Measurements from ENCODE around the gene THRB.

THRB gene

GRCh38 chr3:24181256-24181655 lies 313.4 kb downstream of the THRB start:
- DNase-seq (ENCODE audit: low spot score), result no peak

- DNase-seq (ENCODE audit: low spot score), result no peak
Observed at GRCh38 chr3:24180616-24181015, 314.0 kb downstream of the THRB start.

GRCh38 chr3:24177201-24177600 lies 317.4 kb downstream of the THRB start:
- no peak for DNase-seq (ENCODE audit: low spot score)

- no peak for DNase-seq (ENCODE audit: low spot score)
Observed at GRCh38 chr3:24174614-24175013, 320.0 kb downstream of the THRB start.

- no peak for DNase-seq (ENCODE audit: low spot score)
Observed at GRCh38 chr3:24168977-24169376, 325.7 kb downstream of the THRB start.

GRCh38 chr3:24167429-24167828 lies 327.2 kb downstream of the THRB start:
- DNase-seq (ENCODE audit: low spot score), result no peak

GRCh38 chr3:24166515-24166914 lies 328.1 kb downstream of the THRB start:
- no peak for DNase-seq (ENCODE audit: low spot score)

GRCh38 chr3:24165603-24165982 lies 329.1 kb downstream of the THRB start:
- DNase-seq (ENCODE audit: low spot score), result no peak

GRCh38 chr3:24164967-24165602 lies 329.6 kb downstream of the THRB start:
- no peak for DNase-seq (ENCODE audit: low spot score)

- no peak for DNase-seq (ENCODE audit: low spot score)
Observed at GRCh38 chr3:24162929-24163328, 331.7 kb downstream of the THRB start.

- no peak for DNase-seq (ENCODE audit: low spot score)
Observed at GRCh38 chr3:24161841-24162240, 332.8 kb downstream of the THRB start.

GRCh38 chr3:24160424-24161095 lies 334.1 kb downstream of the THRB start:
- no peak for DNase-seq (ENCODE audit: low spot score)

GRCh38 chr3:24158761-24159454 lies 335.7 kb downstream of the THRB start:
- DNase-seq (ENCODE audit: low spot score), result no peak

GRCh38 chr3:24157106-24157505 lies 337.5 kb downstream of the THRB start:
- no peak for DNase-seq (ENCODE audit: low spot score)

- peak; percentile 28 for DNase-seq (ENCODE audit: low spot score)
Observed at GRCh38 chr3:24156466-24156865, 338.2 kb downstream of the THRB start.

- no peak for DNase-seq (ENCODE audit: low spot score)
Observed at GRCh38 chr3:24155276-24155675, 339.4 kb downstream of the THRB start.

- DNase-seq (ENCODE audit: low spot score), result no peak
Observed at GRCh38 chr3:24154781-24155180, 339.9 kb downstream of the THRB start.

- no peak for DNase-seq (ENCODE audit: low spot score)
Observed at GRCh38 chr3:24154013-24154695, 340.5 kb downstream of the THRB start.

GRCh38 chr3:24151594-24151993 lies 343.1 kb downstream of the THRB start:
- DNase-seq (ENCODE audit: low spot score), result no peak

- no peak for DNase-seq (ENCODE audit: low spot score)
Observed at GRCh38 chr3:24149032-24149431, 345.6 kb downstream of the THRB start.

GRCh38 chr3:24145981-24146822 lies 348.4 kb downstream of the THRB start:
- DNase-seq (ENCODE audit: low spot score), result peak; percentile 11

- DNase-seq (ENCODE audit: low spot score), result no peak
Observed at GRCh38 chr3:24145481-24145880, 349.2 kb downstream of the THRB start.

Data from LoVo (cell line).